HEK293T (cell line): ENCODE measurements around the gene ABHD17C.

ENCODE experiments used
- BHLHE40 ChIP-seq: fragments of 450-650 bp; IDR thresholded peaks from 2 replicates; pipeline ENCODE4 v1.6.1; 2016; ENCODE audit warnings: mild to moderate bottlenecking, moderate library complexity, borderline replicate concordance
- FOXA1 ChIP-seq: fragments of 450-650 bp; IDR thresholded peaks from 2 replicates; pipeline ENCODE4 v1.6.1; 2016; ENCODE audit warnings: mild to moderate bottlenecking
- FOXM1 ChIP-seq: fragments of 450-650 bp; IDR thresholded peaks from 2 replicates; pipeline ENCODE4 v1.6.1; 2017; ENCODE audit warnings: mild to moderate bottlenecking, borderline replicate concordance
- HDGF ChIP-seq: fragments of 450-650 bp; IDR thresholded peaks from 2 replicates; pipeline ENCODE4 v1.6.1; 2017; ENCODE audit warnings: antibody characterized with exemption, borderline replicate concordance
- L3MBTL2 ChIP-seq: fragments of 450-650 bp; conservative IDR thresholded peaks from 2 replicates; pipeline ENCODE4 v1.6.1; 2016; ENCODE audit warnings: mild to moderate bottlenecking
- SP1 ChIP-seq: fragments of 450-650 bp; IDR thresholded peaks from 2 replicates; pipeline ENCODE4 v1.6.1; 2017
- SUZ12 ChIP-seq: fragments of 450-650 bp; IDR thresholded peaks from 2 replicates; pipeline ENCODE4 v1.6.1; 2016; ENCODE audit warnings: mild to moderate bottlenecking
- TARDBP ChIP-seq: fragments of 450-650 bp; IDR thresholded peaks from 2 replicates; pipeline ENCODE4 v1.6.1; 2016
- TF ChIP-seq, protein P1 (sequence below): fragments of 450-650 bp; IDR thresholded peaks from 2 replicates; pipeline ENCODE4 v1.6.1; 2016

GRCh38 chr15:80732818-80733217 is 37.7 kb downstream of the ABHD17C start:
- TF ChIP-seq BHLHE40 (no peak), SP1 (no peak), FOXM1 (no peak), FOXA1 (no peak), TARDBP (no peak), SUZ12 (no peak), L3MBTL2 (no peak), HDGF (no peak)
- TF ChIP-seq, protein P1, sequence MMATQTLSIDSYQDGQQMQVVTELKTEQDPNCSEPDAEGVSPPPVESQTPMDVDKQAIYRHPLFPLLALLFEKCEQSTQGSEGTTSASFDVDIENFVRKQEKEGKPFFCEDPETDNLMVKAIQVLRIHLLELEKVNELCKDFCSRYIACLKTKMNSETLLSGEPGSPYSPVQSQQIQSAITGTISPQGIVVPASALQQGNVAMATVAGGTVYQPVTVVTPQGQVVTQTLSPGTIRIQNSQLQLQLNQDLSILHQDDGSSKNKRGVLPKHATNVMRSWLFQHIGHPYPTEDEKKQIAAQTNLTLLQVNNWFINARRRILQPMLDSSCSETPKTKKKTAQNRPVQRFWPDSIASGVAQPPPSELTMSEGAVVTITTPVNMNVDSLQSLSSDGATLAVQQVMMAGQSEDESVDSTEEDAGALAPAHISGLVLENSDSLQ: no peak
